ENCODE results near the gene NELL2. TPM values are rescaled to one million over a fixed set of nuclear protein-coding genes. Genes with fewer than 3 reads are reported as not detected.

The NELL2 gene
- total RNA-seq, 4 donors from 2014 or later = 0.12 to 42.0 (median 2.0) TPM; not detected in 1

- Histone ChIP-seq H3K27me3 (no peaks in the 10 kb centered on the region), H3K27ac (no peak overlapping the region), H3K36me3 (no peaks in the 10 kb centered on the region), H3K9me3 (no peaks in the 10 kb centered on the region), H3K4me1 (no peaks in the 10 kb centered on the region), H3K4me3 (no peak overlapping the region)
- no peak for ATAC-seq
- TF ChIP-seq EP300 (IDR thresholded peaks at IDR 0.05) (no peak), POLR2A (IDR thresholded peaks at IDR 0.05) (no peak), POLR2AphosphoS5 (IDR thresholded peaks at IDR 0.05) (no peak)
- TF ChIP-seq, protein P1, sequence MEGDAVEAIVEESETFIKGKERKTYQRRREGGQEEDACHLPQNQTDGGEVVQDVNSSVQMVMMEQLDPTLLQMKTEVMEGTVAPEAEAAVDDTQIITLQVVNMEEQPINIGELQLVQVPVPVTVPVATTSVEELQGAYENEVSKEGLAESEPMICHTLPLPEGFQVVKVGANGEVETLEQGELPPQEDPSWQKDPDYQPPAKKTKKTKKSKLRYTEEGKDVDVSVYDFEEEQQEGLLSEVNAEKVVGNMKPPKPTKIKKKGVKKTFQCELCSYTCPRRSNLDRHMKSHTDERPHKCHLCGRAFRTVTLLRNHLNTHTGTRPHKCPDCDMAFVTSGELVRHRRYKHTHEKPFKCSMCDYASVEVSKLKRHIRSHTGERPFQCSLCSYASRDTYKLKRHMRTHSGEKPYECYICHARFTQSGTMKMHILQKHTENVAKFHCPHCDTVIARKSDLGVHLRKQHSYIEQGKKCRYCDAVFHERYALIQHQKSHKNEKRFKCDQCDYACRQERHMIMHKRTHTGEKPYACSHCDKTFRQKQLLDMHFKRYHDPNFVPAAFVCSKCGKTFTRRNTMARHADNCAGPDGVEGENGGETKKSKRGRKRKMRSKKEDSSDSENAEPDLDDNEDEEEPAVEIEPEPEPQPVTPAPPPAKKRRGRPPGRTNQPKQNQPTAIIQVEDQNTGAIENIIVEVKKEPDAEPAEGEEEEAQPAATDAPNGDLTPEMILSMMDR (IDR thresholded peaks at IDR 0.05) = no peak
- WGBS, 2 donors (ENCODE audit: low coverage in 1 of 2) = 67 to 86% methylated on average over 1 of the region's 1 CpG
These were observed 343.2 kb downstream of the NELL2 start for GRCh38 chr12:44532940-44533339.

DNA sequence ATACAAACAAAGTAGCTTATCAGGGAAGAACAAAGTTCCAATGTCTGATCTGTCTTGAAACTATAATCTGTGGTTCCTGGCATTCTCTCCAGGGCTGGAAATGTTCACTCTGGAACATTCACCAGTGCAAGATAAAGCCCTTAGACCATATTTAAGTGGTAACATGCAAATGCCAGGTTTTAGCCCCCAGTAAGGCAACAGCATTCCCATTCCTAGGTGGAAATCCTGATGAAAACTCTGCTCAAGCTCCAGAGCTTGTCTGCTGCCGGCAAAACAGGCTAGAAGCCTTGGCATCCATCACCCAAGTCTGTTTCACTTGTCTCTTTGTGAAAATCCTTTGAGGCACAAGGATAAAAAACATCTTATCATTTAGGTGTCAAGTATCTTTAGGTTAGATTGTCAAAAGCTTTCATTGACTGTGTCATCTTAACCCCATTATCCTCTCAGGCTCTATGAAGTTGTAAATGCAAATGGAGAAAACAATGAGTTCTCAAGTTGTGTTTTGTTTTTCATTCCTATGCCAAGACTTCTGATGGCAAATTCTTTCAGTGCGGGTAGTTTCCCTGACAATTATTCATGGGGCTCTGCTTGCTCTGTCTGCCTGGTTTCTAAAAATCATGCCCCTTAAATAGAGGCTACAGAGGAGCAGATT, 344.7 kb downstream of the NELL2 start:
- no peak for ATAC-seq
- Histone ChIP-seq H3K27ac (no peak overlapping the region), H3K36me3 (no peaks in the 10 kb centered on the region), H3K4me3 (no peak overlapping the region), H3K9me3 (no peaks in the 10 kb centered on the region), H3K4me1 (no peaks in the 10 kb centered on the region), H3K27me3 (no peaks in the 10 kb centered on the region)
- no peak for TF ChIP-seq POLR2A (IDR thresholded peaks at IDR 0.05)
- no peak for TF ChIP-seq EP300 (IDR thresholded peaks at IDR 0.05)
- TF ChIP-seq, protein P1 (IDR thresholded peaks at IDR 0.05) = no peak
- no peak for TF ChIP-seq POLR2AphosphoS5 (IDR thresholded peaks at IDR 0.05)
- WGBS, 2 donors (ENCODE audit: low coverage in 1 of 2) = 35 to 43% methylated on average over 2 of the region's 2 CpGs

GRCh38 chr12:44526655-44527182, 349.4 kb downstream of the NELL2 start:
- no peak for ATAC-seq
- H3K36me3 ChIP-seq = no peaks in the 10 kb centered on the region
- no peak overlapping the region for H3K4me3 ChIP-seq
- no peaks in the 10 kb centered on the region for H3K27me3 ChIP-seq
- H3K9me3 ChIP-seq = no peaks in the 10 kb centered on the region
- no peaks in the 10 kb centered on the region for H3K4me1 ChIP-seq
- TF ChIP-seq POLR2AphosphoS5 (IDR thresholded peaks at IDR 0.05) = no peak
- TF ChIP-seq, protein P1 (IDR thresholded peaks at IDR 0.05) = no peak
- no peak overlapping the region for H3K27ac ChIP-seq
- 87 to 89% methylated on average over 9 of the region's 9 CpGs for WGBS, 2 donors (ENCODE audit: low coverage in 1 of 2)

- ATAC-seq = no peak
- Histone ChIP-seq H3K4me3 (no peak overlapping the region), H3K27me3 (no peaks in the 10 kb centered on the region), H3K4me1 (no peaks in the 10 kb centered on the region), H3K36me3 (no peaks in the 10 kb centered on the region), H3K9me3 (no peaks in the 10 kb centered on the region), H3K27ac (no peak overlapping the region)
- TF ChIP-seq EP300 (IDR thresholded peaks at IDR 0.05) = no peak
- TF ChIP-seq, protein P1 (IDR thresholded peaks at IDR 0.05) = no peak
- TF ChIP-seq POLR2A (IDR thresholded peaks at IDR 0.05) = no peak
- TF ChIP-seq POLR2AphosphoS5 (IDR thresholded peaks at IDR 0.05) = no peak
- 49 to 53% methylated on average over 4 of the region's 4 CpGs for WGBS, 2 donors (ENCODE audit: low coverage in 1 of 2)
These were observed 350.1 kb downstream of the NELL2 start for GRCh38 chr12:44525806-44526654.

All from gastroesophageal sphincter (tissue), 4 donors.